Large intestine (tissue), 3 donors: ENCODE results near the gene CENPA. TPM values are rescaled to one million over a fixed set of nuclear protein-coding genes. Genes with fewer than 3 reads are reported as not detected.
"Not testable (repeated sequence)": the region's sequence is repeated elsewhere in the genome, so short reads cannot be mapped to it uniquely, and the experiment has no call there.

ENCODE experiments used
- DNase-seq, 2 donors: peaks; one replicate each; pipeline versions ENCODE4 v3.0.0 to v3.0.0-alpha.2; 2013
- H3K27ac ChIP-seq: one replicate; pipeline ENCODE4 v1.5.1; 2013; ENCODE audit warnings: low read length
- H3K27me3 ChIP-seq: 2 replicates; pipeline ENCODE4 v1.6.1; 2013; ENCODE audit warnings: low read length; ENCODE audit not compliant: control insufficient read depth, insufficient read depth
- H3K36me3 ChIP-seq: 2 replicates; pipeline ENCODE4 v1.6.1; 2013; ENCODE audit warnings: low read length; ENCODE audit not compliant: control insufficient read depth, insufficient read depth
- H3K4me1 ChIP-seq: one replicate; pipeline ENCODE4 v1.6.1; 2013; ENCODE audit warnings: low read length; ENCODE audit not compliant: control insufficient read depth, insufficient read depth
- H3K4me3 ChIP-seq: one replicate; pipeline ENCODE4 v1.5.1; 2013; ENCODE audit warnings: low read length
- H3K9me3 ChIP-seq: one replicate; pipeline ENCODE4 v1.6.1; 2013; ENCODE audit warnings: mild to moderate bottlenecking, low read depth, low read length, moderate library complexity; ENCODE audit not compliant: control insufficient read depth
- WGBS: methylation state at CpG from one replicate; pipeline ENCODE4 v1.1.5; 2013; ENCODE audit warnings: low lambda C conversion rate; ENCODE audit not compliant: insufficient coverage; 5-methylcytosine and 5-hydroxymethylcytosine counted together
- polyA plus RNA-seq: library from polyadenylated mRNA; unstranded; fragments of 120-200 nt; gene quantifications from one replicate; pipeline ENCODE4 v1.2.1, GENCODE V29; 2013

CENPA gene
- polyA plus RNA-seq, 1 donor, result 4.7 TPM

DNA sequence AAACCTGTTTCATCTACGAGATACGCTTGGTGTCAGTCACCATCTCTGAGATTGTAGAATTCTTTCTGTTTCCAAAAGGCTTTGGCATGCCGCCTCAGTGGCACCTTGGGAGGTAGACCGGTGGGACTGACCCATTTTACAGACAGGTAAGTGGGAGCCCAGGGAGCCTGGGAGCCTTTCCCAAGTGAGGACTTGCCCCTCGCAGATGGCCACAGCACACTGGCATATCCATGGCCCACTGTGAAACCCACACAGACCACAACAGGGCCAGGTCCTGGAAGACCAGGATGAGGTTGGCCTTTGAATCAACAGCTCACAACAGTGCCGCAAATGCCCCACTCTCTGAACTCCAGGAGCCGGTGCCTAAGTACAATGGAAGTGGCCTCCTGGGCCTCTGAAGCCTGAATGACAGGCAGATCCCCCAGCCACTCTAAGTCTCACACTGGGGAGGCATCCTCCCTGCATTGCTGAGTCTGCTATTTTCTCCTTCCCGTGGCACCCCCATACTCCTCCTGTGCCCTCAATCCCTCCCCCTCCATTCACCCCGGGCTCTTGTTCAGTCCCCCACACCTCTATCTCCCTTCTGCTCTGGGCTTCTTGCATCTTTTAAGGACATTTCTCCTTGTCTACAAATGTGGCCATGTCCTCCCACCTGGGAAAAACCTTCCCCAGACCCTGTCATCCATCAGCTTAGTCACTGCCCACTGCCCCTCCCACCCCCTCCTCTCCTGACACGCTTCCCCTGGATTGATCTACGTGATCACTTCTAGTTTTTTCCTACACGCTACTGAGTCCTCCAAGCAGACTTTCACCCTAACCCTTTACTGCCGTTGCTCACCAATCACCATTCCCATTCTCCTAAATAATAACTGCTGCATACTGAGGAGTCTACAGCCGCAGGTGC is 26.2 kb downstream of the CENPA start:
- Histone ChIP-seq H3K36me3 (no peaks in the 10 kb centered on the region), H3K4me1 (no peaks in the 10 kb centered on the region), H3K9me3 (no peaks in the 10 kb centered on the region), H3K27ac (no peak overlapping the region), H3K27me3 (peaks cover 4% of the 10 kb centered on the region), H3K4me3 (no peak overlapping the region)
- WGBS, result 80% methylated on average over 1 of the region's 14 CpGs
- DNase-seq, result no peak

DNA sequence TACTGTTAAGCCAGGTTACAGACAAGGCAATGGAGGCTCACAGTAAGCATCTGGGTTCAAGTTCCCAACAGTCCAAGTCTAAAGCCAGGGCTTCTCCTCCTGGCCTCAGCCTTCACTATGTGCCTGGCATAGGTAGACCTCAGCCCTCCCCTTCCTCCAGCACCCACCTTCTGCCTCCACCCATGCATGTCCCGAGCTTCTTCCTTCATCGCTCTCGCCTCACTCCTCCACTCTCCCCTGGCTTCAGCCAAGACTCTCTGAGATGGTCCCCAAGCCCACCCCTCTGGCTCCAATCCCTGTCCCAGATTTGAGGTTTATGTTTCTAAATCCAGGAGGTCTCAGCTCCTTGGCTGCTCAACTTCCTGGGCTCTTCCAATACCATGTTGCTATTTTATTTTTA is 26.9 kb downstream of the CENPA start:
- H3K9me3 ChIP-seq, result no peaks in the 10 kb centered on the region
- H3K36me3 ChIP-seq, result no peaks in the 10 kb centered on the region
- H3K4me1 ChIP-seq, result no peaks in the 10 kb centered on the region
- no peak for DNase-seq
- no peak overlapping the region for H3K4me3 ChIP-seq
- H3K27ac ChIP-seq, result no peak overlapping the region
- H3K27me3 ChIP-seq, result peaks cover 4% of the 10 kb centered on the region
- WGBS, result 100% methylated on average over 1 of the region's 3 CpGs

DNA sequence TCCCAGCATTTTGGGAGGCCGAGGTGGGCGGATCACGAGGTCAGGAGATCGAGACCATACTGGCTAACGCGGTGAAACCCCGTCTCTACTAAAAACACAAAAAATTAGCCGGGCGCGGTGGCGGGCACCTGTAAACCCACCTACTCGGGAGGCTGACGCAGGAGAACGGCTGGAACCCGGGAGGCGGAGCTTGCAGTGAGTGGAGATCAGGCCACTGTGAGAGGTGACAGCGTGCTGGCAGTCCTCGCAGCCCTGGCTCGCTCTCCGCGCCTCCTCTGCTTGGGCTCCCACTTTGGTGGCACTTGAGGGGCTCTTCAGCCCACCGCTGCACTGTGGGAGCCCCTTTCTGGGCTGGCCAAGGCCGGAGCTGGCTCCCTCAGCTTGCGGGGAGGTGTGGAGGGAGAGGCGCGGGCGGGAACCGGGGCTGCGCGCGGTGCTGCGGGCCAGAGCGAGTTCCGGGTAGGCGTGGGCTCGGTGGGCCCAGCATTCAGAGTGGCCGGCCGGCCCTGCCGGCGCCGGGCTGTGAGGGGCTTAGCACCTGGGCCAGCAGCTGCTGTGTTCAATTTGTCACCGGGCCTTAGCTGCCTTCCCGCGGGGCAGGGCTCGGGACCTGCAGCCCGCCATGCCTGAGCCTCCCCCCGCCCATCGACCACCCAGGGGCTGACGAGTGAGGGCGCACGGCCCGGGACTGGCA is 28.4 kb downstream of the CENPA start:
- H3K9me3 ChIP-seq, H3K27me3 ChIP-seq, H3K4me3 ChIP-seq, H3K4me1 ChIP-seq, H3K36me3 ChIP-seq, H3K27ac ChIP-seq, DNase-seq: not testable (repeated sequence)
- WGBS, result 100% methylated on average over 5 of the region's 52 CpGs

DNA sequence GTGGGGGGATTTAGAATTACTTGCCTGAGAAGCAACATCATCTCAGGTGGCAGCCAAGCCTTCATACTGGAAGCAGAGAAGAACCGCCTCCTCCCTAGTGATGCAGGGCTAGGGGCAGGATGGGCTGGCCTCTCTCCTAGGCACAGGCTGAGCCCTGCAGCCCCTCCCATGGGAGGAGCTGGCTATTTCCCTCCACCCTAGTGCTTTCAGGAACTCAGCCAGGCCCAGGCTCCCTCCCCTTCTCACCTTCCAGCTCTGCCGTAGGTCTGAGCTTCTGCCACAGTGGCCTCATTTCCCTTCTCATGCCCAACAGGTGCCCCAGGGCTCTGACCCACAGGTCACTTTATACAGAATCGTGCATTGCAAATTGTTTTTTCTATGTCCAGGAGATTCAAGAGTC is 31.0 kb downstream of the CENPA start:
- Histone ChIP-seq H3K27ac (no peak overlapping the region), H3K27me3 (peaks cover 4% of the 10 kb centered on the region), H3K9me3 (no peaks in the 10 kb centered on the region), H3K4me1 (no peaks in the 10 kb centered on the region), H3K4me3 (no peak overlapping the region), H3K36me3 (no peaks in the 10 kb centered on the region)
- WGBS, result no CpG with 5 or more reads among the region's 3 CpGs
- no peak for DNase-seq

DNA sequence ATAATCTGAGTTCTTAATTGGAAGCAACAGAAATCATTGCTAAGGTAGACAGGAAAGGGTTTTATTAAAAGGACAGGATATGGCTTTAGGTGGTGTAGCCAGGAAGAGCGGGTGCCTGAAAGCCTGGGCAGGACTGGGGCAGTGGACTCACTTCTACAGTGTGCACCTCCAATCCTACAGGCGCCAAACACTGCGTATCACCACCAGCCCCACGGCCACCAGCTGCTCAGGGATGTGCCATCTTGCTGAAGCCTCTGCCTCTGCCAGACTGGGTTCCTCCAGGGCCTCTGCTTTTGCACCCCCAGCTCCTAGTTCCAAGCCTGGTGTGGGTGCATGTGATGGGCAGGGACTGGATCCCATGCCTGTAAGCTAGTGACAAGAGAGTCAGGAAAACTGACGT is 32.4 kb downstream of the CENPA start:
- H3K4me1 ChIP-seq, result no peaks in the 10 kb centered on the region
- H3K27me3 ChIP-seq, result peaks cover 5% of the 10 kb centered on the region
- DNase-seq, result no peak
- WGBS, result 86% methylated on average over 1 of the region's 5 CpGs
- no peak overlapping the region for H3K27ac ChIP-seq
- no peaks in the 10 kb centered on the region for H3K36me3 ChIP-seq
- no peaks in the 10 kb centered on the region for H3K9me3 ChIP-seq
- no peak overlapping the region for H3K4me3 ChIP-seq

DNA sequence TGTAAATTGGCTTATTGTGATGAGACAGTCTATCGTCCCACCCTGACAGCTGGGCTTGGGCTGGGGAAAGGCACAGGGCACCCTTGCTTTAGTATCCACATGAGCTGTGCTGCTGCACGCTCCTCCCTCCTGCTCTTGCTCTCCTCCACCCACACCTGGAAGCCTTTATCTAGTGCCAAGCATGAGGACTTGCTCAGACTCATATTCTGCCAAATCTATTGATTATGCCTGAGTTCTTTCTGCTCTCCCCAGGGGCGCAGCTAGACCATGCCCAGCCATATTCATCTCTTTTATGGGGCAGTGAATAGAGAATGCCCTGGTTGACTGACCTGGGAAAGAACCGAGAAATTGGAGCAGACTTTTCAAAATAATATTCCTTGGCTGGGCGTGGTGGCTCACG is 33.1 kb downstream of the CENPA start:
- H3K27ac ChIP-seq, result no peak overlapping the region
- H3K4me1 ChIP-seq, result no peaks in the 10 kb centered on the region
- H3K4me3 ChIP-seq, result no peak overlapping the region
- WGBS, result no CpG with 5 or more reads among the region's 6 CpGs
- H3K36me3 ChIP-seq, result no peaks in the 10 kb centered on the region
- no peak for DNase-seq
- H3K27me3 ChIP-seq, result peaks cover 5% of the 10 kb centered on the region
- H3K9me3 ChIP-seq, result no peaks in the 10 kb centered on the region

DNA sequence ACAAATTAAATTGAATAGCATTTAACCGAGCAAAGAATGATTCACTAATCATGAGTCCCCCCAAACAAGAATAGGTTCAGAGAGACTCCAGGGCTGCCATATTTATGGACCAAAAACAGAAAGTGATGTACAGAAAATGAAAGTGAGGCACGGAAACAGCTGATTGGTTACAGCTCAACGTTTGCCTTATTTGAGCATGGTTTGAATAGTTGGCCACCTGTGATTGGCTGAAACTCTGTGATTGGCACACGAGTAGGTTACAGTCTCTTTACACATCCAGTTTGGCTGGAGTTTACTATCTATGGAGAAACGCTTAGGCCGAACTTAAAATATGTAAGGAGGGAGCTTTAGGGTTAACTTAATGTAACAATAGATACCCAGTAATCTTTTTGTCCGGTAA is 35.1 kb downstream of the CENPA start:
- Histone ChIP-seq H3K36me3 (no peaks in the 10 kb centered on the region), H3K9me3 (no peaks in the 10 kb centered on the region), H3K27me3 (peaks cover 5% of the 10 kb centered on the region), H3K4me1 (no peaks in the 10 kb centered on the region), H3K4me3 (no peak overlapping the region), H3K27ac (no peak overlapping the region)
- no peak for DNase-seq
- 57% methylated on average over 2 of the region's 7 CpGs for WGBS

DNA sequence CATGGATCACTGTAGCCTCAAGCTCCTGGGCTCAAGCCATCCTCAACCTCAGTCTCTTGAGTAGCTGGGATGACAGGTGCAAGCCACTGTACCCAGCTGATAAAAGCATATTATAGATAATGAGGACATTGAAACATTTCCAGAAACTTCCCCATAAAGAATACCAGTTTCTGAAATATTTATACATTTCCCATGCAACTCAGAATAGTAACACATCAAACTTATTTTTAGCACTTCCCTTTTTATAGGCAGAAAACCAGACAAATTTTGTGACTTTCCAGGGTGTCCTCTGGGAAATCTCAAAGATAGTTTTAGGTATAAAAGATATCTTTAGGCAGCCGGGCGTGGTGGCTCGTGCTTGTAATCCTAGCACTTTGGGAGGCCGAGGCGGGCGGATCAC is 37.0 kb downstream of the CENPA start:
- WGBS, result no CpG with 5 or more reads among the region's 6 CpGs

DNA sequence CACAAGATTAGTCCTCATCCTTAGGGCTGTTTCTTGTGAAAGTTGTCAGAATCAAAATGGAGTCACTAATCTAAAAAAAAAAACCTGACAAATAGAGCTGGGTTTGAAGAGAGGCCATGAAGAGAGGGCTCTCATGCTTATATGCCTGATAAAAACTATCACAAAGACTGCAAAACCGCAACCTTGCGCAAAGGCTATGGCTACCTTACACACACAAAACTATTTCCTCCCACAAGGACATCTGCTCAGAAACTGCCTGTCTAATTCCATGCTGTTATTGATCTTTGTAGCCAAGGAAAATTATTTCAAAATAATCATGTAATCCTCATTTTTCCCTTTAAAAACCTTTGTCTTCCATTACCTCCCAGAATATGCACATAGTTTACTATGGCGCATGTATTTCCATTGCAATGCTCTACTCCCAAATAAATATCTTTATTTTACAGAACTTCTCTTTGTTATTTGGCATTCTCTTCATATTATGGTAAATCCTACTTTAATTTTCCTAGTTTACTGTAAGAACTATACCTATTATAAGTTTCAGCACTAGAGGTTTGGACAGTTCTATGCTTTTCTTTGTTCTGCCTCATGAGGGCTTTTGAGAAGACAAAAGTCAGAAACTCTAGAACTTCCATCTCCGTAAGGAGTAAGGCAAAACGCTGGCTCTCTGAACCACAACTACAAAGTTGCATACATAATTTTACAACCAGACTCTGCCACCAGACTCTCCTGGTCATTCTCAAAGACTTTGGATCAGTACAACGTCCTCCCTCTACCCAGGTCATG is 52.5 kb downstream of the CENPA start:
- Histone ChIP-seq H3K4me3 (no peak overlapping the region), H3K9me3 (no peaks in the 10 kb centered on the region), H3K27ac (no peak overlapping the region), H3K27me3 (peaks cover 23% of the 10 kb centered on the region), H3K4me1 (no peaks in the 10 kb centered on the region), H3K36me3 (no peaks in the 10 kb centered on the region)
- DNase-seq, result no peak
- WGBS, result 69% methylated on average over 1 of the region's 6 CpGs

More for the DNA sequence above, 37.0 kb downstream of the CENPA start:
- Histone ChIP-seq H3K27me3 (peaks cover 2% of the 10 kb centered on the region), H3K4me1 (no peaks in the 10 kb centered on the region), H3K4me3 (no peak overlapping the region), H3K36me3 (no peaks in the 10 kb centered on the region), H3K27ac (no peak overlapping the region), H3K9me3 (no peaks in the 10 kb centered on the region)
- DNase-seq, result no peak

DNA sequence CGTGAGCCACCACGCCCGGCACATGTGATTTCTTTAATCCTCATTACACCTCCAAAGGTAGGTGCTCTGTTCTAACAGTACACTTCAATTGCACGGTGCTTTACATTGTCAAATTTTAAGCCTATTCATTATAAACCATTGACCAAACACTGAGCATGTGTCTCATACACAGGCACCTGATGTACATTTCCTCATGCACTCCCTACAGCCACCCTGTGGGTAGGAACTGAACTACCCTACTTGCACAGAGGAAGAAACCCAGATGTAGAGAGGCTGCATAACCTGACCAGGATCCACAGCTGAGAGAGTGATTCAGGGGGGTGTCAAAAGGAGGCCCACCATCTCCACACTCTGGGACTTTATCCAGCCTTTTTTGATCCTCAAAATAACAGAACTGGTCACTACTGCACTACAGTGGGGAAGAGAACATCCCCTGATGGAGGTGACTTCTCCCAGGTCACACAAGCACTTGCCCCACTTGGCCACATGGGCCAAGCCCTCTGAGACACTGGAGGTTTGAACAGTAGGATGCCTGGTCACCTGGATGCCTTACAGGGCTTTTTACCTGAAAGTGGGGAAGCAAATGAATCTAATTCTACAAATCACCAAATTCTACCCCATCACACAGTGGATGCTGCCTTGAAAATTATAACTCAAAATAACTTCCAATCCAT is 55.2 kb downstream of the CENPA start:
- WGBS, result no CpG with 5 or more reads among the region's 4 CpGs
- Histone ChIP-seq H3K36me3 (no peaks in the 10 kb centered on the region), H3K9me3 (no peaks in the 10 kb centered on the region), H3K4me1 (no peaks in the 10 kb centered on the region), H3K27ac (no peak overlapping the region), H3K27me3 (peaks cover 38% of the 10 kb centered on the region), H3K4me3 (no peak overlapping the region)
- DNase-seq, result no peak
